GM18909 (cell line): ENCODE measurements around the gene KRT6A.

Source experiments
- ATAC-seq: cut with Tn5 transposase; IDR thresholded peaks from one replicate; pipeline ENCODE4 v1.9.1; 2021; ENCODE audit warnings: mild to moderate bottlenecking; ENCODE audit not compliant: unreplicated experiment, poor library complexity

KRT6A gene

GRCh38 chr12:52439420-52439819 lies 53.6 kb downstream of the KRT6A start:
- ATAC-seq = no peak

GRCh38 chr12:52438305-52439301 lies 54.5 kb downstream of the KRT6A start:
- ATAC-seq = no peak

- ATAC-seq = no peak
Measured at GRCh38 chr12:52437508-52437907, 55.5 kb downstream of the KRT6A start.
